ENCODE results near the gene LRRN2.

- TF ChIP-seq POLR2A (IDR thresholded peaks at IDR 0.05; ENCODE audit: low read depth, low read length) (no peak), CTCF (IDR thresholded peaks at IDR 0.05; ENCODE audit: extremely low read depth in 1 of 2, insufficient read depth in 1 of 2, low read depth in 1 of 2, low read length in 2 of 2) (no peak)
Measured at GRCh38 chr1:204688007-204688406, 2.5 kb upstream of the LRRN2 start.
